Right lobe of liver (tissue), 6 donors: ENCODE data around the gene TRDMT1. TPM values are rescaled to one million over a fixed set of nuclear protein-coding genes. Genes with fewer than 3 reads are reported as not detected.

Source experiments
- ATAC-seq, 4 donors: fragments of 200-7000 bp; cut with Tn5 transposase; one replicate each; pipeline ENCODE4 v1.9.1; 2020; ENCODE audit warnings: mild to moderate bottlenecking in 4 of 4, moderate library complexity in 4 of 4
- DNase-seq, 3 donors: peaks; one replicate each; pipeline ENCODE4 v3.0.0-alpha.2; 2020
- H3K27ac ChIP-seq, 3 donors: fragments of 200-600 bp; one replicate each; pipeline ENCODE4 v1.8.0; 2022
- H3K27me3 ChIP-seq, 2 donors: fragments of 200-600 bp; one replicate each; pipeline ENCODE4 v1.8.0; 2022
- H3K36me3 ChIP-seq, 4 donors: fragments of 200-600 bp; sonication (generic) in 1 of 4; one replicate each; pipeline versions ENCODE4 v1.5.1 to v1.8.0; 2017 to 2022; ENCODE audit warnings: control low read depth in 1 of 4
- H3K4me1 ChIP-seq, 4 donors: fragments of 200-600 bp; sonication (generic) in 1 of 4; one replicate each; pipeline versions ENCODE4 v1.5.1 to v1.8.0; 2017 to 2022; ENCODE audit warnings: control low read depth in 1 of 4
- H3K4me3 ChIP-seq, 3 donors: fragments of 200-600 bp; one replicate each; pipeline ENCODE4 v1.8.0; 2022
- H3K9me3 ChIP-seq, 4 donors: fragments of 200-600 bp; sonication (generic) in 1 of 4; one replicate each; pipeline versions ENCODE4 v1.5.1 to v1.8.0; 2017 to 2022; ENCODE audit warnings: control low read depth in 1 of 4
- POLR2A ChIP-seq: fragments of 450-650 bp; IDR thresholded peaks from one replicate; pipeline ENCODE4 v1.6.1; 2017; ENCODE audit warnings: antibody characterized with exemption, mild to moderate bottlenecking
- WGBS: methylation state at CpG from one replicate; pipeline ENCODE4 v1.1.6; 2018; ENCODE audit warnings: low coverage, low lambda C conversion rate; ENCODE audit not compliant: insufficient coverage; ENCODE audit errors: missing lambda C conversion rate; 5-methylcytosine and 5-hydroxymethylcytosine counted together
- intact Hi-C, 2 donors: fragments of 100-400 bp; cut with DNase I; formaldehyde crosslinking; loops; one replicate each; pipeline versions ENCODE4 v1.11.2 to v1.14.1; 2022
- total RNA-seq, 6 experiments: library from RNA; depleted of rRNA in 2 of 6; stranded (reverse); fragments of >200 nt in 2 of 6; fragmentation: NEBNext Ultra II Directional in 3 of 6; extraction: Animal tissue kit (Norgen Biotek cat#: 25700) in 3 of 6; gene quantifications; one replicate each; pipeline versions ENCODE4 v1.1.0 to v1.2.4, GENCODE V29; 2016 to 2023
- TF ChIP-seq, protein P1 (sequence below), 4 donors: fragments of 200-600 bp in 3 of 4; fragments of 450-650 bp in 1 of 4; IDR thresholded peaks; one replicate each; pipeline versions ENCODE4 v1.5.1 to v1.8.0; 2016 to 2022; ENCODE audit warnings: antibody characterized with exemption in 4 of 4, mild to moderate bottlenecking in 2 of 4
- donor health status: DM: no; HTN: yes; CAD: no.
- donor health status: DM: no; HTN: no; CAD: no.
- donor health status: DM: no; HTN: no; CAD: no.
- donor health status: DM: no; HTN: yes; CAD: no.
- donor health status: DM: no; HTN: yes; CAD: no.

The TRDMT1 gene
- total RNA-seq, 6 experiments from 2014 or later = 0.79 to 2.9 (median 1.6) TPM

DNA sequence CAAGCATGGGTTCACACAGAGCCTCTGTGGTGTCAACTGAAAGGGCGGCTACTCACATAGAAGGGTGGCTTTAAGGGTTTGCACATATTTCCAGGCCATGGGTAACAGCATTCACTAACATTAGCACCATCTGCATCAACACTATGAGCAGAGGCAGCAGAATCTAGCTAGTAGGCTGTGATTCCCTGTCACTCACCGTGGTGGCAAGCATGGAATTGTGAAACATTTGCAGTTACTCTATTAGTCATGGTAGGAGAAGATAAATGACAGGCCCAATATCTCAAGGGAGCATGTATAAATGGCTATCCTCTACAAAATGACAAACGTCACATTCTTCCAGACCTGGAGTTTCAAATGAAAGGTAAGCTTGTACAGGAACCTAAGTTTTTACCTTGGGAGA, 39.7 kb downstream of the TRDMT1 start:
- no peaks in the 10 kb centered on the region for H3K9me3 ChIP-seq
- no peak overlapping the region for H3K27ac ChIP-seq
- H3K27me3 ChIP-seq = no peaks in the 10 kb centered on the region
- no peak overlapping the region for H3K4me3 ChIP-seq
- WGBS = 61% methylated on average over 3 of the region's 3 CpGs
- TF ChIP-seq POLR2A = no peak
- TF ChIP-seq, protein P1, sequence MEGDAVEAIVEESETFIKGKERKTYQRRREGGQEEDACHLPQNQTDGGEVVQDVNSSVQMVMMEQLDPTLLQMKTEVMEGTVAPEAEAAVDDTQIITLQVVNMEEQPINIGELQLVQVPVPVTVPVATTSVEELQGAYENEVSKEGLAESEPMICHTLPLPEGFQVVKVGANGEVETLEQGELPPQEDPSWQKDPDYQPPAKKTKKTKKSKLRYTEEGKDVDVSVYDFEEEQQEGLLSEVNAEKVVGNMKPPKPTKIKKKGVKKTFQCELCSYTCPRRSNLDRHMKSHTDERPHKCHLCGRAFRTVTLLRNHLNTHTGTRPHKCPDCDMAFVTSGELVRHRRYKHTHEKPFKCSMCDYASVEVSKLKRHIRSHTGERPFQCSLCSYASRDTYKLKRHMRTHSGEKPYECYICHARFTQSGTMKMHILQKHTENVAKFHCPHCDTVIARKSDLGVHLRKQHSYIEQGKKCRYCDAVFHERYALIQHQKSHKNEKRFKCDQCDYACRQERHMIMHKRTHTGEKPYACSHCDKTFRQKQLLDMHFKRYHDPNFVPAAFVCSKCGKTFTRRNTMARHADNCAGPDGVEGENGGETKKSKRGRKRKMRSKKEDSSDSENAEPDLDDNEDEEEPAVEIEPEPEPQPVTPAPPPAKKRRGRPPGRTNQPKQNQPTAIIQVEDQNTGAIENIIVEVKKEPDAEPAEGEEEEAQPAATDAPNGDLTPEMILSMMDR (IDR thresholded peaks at IDR 0.05) = no peak
- intact Hi-C loops = no loop called here
- H3K4me1 ChIP-seq = no peaks in the 10 kb centered on the region
- ATAC-seq (no peak), DNase-seq (no peak)
- H3K36me3 ChIP-seq = no peaks in the 10 kb centered on the region

DNA sequence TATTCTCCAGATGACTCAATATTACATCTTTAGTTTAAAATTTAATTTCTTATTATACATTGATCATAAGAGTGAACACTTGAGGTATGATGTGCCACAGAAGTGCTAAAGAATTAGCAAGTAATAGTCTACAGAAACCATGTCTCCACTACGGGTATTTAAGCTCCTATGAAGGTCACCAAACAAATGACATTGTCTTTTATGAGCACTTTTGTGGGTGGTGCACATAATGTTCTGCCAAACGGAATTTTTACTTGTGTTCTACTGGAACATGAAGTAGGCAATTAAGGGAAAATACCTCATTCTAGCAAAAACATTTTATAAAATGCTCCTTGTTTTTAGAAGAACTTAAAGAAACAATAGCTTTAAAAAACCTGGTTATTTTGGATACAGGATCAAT, 44.4 kb downstream of the TRDMT1 start:
- TF ChIP-seq, protein P1 (IDR thresholded peaks at IDR 0.05) = no peak
- no peak for TF ChIP-seq POLR2A
- Histone ChIP-seq H3K9me3 (no peaks in the 10 kb centered on the region), H3K27me3 (no peaks in the 10 kb centered on the region), H3K4me1 (no peaks in the 10 kb centered on the region), H3K27ac (no peak overlapping the region), H3K36me3 (no peaks in the 10 kb centered on the region), H3K4me3 (no peak overlapping the region)
- intact Hi-C loops = no loop called here
- DNase-seq (no peak), ATAC-seq (no peak)
- 77% methylated on average over 2 of the region's 2 CpGs for WGBS

DNA sequence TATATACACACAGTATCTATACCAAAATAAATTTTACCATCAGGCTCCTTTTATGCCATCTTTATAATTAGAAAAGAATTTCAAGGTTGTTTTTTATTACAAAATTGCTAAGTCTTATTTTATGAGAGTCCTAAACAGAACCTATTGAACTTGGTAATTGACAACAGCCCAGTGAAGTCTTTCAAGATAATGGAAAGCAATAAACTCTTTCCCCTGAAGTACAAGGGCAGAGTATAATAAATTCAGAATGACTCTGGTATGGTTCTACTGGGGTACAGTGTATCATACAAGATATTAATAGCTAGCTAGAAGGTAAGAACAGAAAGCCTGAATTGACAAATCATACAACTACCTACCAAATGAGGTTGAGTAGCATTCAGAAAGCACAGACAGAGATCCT, 45.6 kb downstream of the TRDMT1 start:
- DNase-seq = no peak
- Histone ChIP-seq H3K27ac (no peak overlapping the region), H3K27me3 (no peaks in the 10 kb centered on the region), H3K4me3 (no peak overlapping the region), H3K36me3 (no peaks in the 10 kb centered on the region), H3K9me3 (no peaks in the 10 kb centered on the region), H3K4me1 (no peaks in the 10 kb centered on the region)
- intact Hi-C loops = no loop called here
- no peak for ATAC-seq
- TF ChIP-seq POLR2A = no peak
- TF ChIP-seq, protein P1 (IDR thresholded peaks at IDR 0.05) = no peak

DNA sequence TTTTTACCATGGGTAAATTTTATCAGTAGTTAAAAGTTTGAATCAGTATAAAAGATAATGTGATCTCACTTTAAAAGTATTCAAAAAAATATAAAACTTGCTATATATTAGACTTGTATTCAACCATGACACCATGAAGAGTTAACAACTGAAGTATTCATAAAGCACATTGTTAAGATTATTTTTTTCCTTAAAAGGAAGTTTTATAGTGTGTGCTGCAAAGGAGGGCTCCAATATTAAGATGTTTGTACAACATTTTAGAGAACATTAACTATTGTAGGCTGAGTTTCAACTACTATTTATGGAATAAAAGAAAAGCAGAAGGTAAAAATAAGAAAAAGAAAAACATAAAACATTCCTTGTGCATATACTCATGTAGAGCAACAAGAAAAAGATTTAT, 47.4 kb downstream of the TRDMT1 start:
- intact Hi-C loops = no loop called here
- Histone ChIP-seq H3K4me3 (no peak overlapping the region), H3K27ac (no peak overlapping the region), H3K27me3 (no peaks in the 10 kb centered on the region), H3K36me3 (no peaks in the 10 kb centered on the region), H3K4me1 (no peaks in the 10 kb centered on the region), H3K9me3 (no peaks in the 10 kb centered on the region)
- ATAC-seq (no peak), DNase-seq (no peak)
- TF ChIP-seq, protein P1 (IDR thresholded peaks at IDR 0.05) = no peak
- no peak for TF ChIP-seq POLR2A

DNA sequence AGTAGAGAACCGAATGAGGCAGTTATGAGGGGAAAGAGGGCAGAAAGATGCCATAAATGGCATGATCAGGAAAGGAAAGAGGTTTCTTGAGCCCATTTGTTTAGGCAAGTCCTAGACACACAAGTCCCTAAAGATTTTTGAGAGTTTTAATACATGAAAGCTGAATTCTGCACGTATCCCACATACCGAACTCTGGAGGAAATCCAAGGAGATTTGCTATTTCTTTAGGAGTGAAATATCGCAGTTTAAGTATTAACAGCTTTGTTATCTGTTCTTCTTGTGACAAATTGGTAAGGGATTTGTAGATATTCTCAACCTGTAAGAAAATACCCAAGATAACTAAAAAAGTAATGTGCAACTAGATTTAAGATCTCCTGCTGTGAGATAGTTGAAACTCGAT, 48.2 kb downstream of the TRDMT1 start:
- Histone ChIP-seq H3K9me3 (no peaks in the 10 kb centered on the region), H3K27ac (no peak overlapping the region), H3K27me3 (no peaks in the 10 kb centered on the region), H3K4me3 (no peak overlapping the region), H3K4me1 (no peaks in the 10 kb centered on the region), H3K36me3 (no peaks in the 10 kb centered on the region)
- intact Hi-C loops = no loop called here
- 86% methylated on average over 5 of the region's 5 CpGs for WGBS
- DNase-seq = no peak
- no peak for ATAC-seq
- no peak for TF ChIP-seq POLR2A
- TF ChIP-seq, protein P1 (IDR thresholded peaks at IDR 0.05) = no peak
